Breast epithelium (tissue), 4 donors: ENCODE data around the gene GIGYF2. TPM values are rescaled to one million over a fixed set of nuclear protein-coding genes. Genes with fewer than 3 reads are reported as not detected.

Experiments
- DNase-seq, 2 donors: peaks; one replicate each; pipeline ENCODE4 v3.0.0-alpha.2; 2019; ENCODE audit warnings: low spot score in 2 of 2
- H3K27ac ChIP-seq, 2 donors: fragments of 200-600 bp; sonication (generic) in 1 of 2; one replicate each; pipeline ENCODE4 v1.5.1; 2016 to 2019; ENCODE audit warnings: mild to moderate bottlenecking in 1 of 2
- H3K27me3 ChIP-seq, 2 donors: fragments of 200-600 bp; sonication (generic) in 1 of 2; one replicate each; pipeline versions ENCODE4 v1.5.1 to v1.6.0; 2017 to 2019; ENCODE audit warnings: control low read depth in 1 of 2, mild to moderate bottlenecking in 1 of 2
- H3K36me3 ChIP-seq: fragments of 200-600 bp; one replicate; pipeline ENCODE4 v1.5.1; 2019
- H3K4me1 ChIP-seq, 2 donors: fragments of 200-600 bp; sonication (generic); one replicate each; pipeline ENCODE4 v1.5.1; 2016 to 2019; ENCODE audit warnings: control low read depth in 1 of 2
- H3K4me3 ChIP-seq, 3 donors: fragments of 200-600 bp; sonication (generic); 1 replicate in 2 of 3; 2 replicates in 1 of 3; pipeline ENCODE4 v1.5.1; 2016 to 2019; ENCODE audit warnings: mild to moderate bottlenecking in 3 of 3, moderate library complexity in 2 of 3
- H3K9me3 ChIP-seq, 2 donors: fragments of 200-600 bp; sonication (generic) in 1 of 2; one replicate each; pipeline ENCODE4 v1.5.1; 2016 to 2019; ENCODE audit warnings: control low read depth in 1 of 2
- POLR2A ChIP-seq: fragments of 450-650 bp; IDR thresholded peaks from one replicate; pipeline ENCODE4 v1.6.1; 2016; ENCODE audit warnings: antibody characterized with exemption, mild to moderate bottlenecking, moderate library complexity
- POLR2AphosphoS5 ChIP-seq, 3 donors: sonication (generic); formaldehyde crosslinking; IDR thresholded peaks; one replicate each; pipeline ENCODE4 v1.6.1; 2017; ENCODE audit warnings: antibody characterized with exemption in 3 of 3
- intact Hi-C: fragments of 100-400 bp; cut with DNase I; formaldehyde crosslinking; loops from one replicate; pipeline ENCODE4 v1.15.1; 2023; ENCODE audit warnings: low total_unique reads
- total RNA-seq, 3 donors: library from RNA; depleted of rRNA; stranded (reverse); fragments of >200 nt; gene quantifications; one replicate each; pipeline ENCODE4 v1.1.0, GENCODE V29; 2016
- TF ChIP-seq, protein P1 (sequence below), 3 donors: fragments of 450-650 bp; IDR thresholded peaks; one replicate each; pipeline ENCODE4 v1.5.1; 2016 to 2017; ENCODE audit warnings: antibody characterized with exemption in 3 of 3, mild to moderate bottlenecking in 3 of 3, moderate library complexity in 3 of 3

Gene GIGYF2
- total RNA-seq, 3 donors from 2014 or later, result 79.8 to 156 (median 103) TPM

DNA sequence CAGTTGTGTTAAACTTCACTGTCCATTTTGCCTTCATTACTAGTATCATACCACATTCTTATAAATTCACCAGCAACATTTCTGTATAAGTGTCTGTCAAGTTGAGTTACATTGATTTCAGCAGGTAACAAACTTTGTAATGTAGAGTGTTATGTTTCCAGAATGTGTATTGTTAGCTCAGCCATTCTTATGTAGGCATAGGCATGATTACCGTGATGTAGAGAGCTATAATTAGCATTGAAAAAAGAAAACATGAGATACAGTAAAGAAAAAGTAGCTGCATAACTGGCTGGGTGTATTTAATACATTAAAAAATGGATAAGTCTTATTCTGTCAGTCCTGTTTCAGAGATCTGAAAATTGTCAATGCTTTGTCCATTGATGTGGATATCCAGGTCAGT, 70.7 kb downstream of the GIGYF2 start:
- Histone ChIP-seq H3K27ac (no peak overlapping the region), H3K27me3 (no peaks in the 10 kb centered on the region), H3K36me3 (no peaks in the 10 kb centered on the region), H3K4me1 (no peaks in the 10 kb centered on the region), H3K9me3 (no peaks in the 10 kb centered on the region), H3K4me3 (no peak overlapping the region)
- no peak for DNase-seq
- no peak for TF ChIP-seq POLR2AphosphoS5 (IDR thresholded peaks at IDR 0.05)
- TF ChIP-seq POLR2A, result no peak
- TF ChIP-seq, protein P1, sequence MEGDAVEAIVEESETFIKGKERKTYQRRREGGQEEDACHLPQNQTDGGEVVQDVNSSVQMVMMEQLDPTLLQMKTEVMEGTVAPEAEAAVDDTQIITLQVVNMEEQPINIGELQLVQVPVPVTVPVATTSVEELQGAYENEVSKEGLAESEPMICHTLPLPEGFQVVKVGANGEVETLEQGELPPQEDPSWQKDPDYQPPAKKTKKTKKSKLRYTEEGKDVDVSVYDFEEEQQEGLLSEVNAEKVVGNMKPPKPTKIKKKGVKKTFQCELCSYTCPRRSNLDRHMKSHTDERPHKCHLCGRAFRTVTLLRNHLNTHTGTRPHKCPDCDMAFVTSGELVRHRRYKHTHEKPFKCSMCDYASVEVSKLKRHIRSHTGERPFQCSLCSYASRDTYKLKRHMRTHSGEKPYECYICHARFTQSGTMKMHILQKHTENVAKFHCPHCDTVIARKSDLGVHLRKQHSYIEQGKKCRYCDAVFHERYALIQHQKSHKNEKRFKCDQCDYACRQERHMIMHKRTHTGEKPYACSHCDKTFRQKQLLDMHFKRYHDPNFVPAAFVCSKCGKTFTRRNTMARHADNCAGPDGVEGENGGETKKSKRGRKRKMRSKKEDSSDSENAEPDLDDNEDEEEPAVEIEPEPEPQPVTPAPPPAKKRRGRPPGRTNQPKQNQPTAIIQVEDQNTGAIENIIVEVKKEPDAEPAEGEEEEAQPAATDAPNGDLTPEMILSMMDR (IDR thresholded peaks at IDR 0.05), result no peak
- intact Hi-C loops, result no loop called here

DNA sequence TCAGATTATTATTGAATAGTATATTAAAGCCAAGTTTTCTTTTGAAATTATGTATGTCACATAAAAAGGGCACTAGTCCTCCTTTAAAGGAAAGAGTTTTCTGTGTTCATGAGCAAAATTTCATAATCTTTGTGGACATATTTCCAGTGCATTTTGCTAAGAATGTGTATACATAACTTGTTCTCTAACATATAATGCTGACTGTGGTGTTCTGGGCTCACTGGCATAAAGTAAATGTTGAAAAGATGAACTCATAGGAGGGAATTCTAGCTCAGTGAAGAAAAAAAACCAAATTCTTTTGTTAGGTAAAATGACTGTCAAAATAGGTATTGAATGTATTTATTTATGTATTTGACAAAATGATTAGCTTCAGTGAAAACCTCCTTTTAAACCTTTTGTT, 73.1 kb downstream of the GIGYF2 start:
- no peak for TF ChIP-seq POLR2AphosphoS5 (IDR thresholded peaks at IDR 0.05)
- TF ChIP-seq POLR2A, result no peak
- TF ChIP-seq, protein P1 (IDR thresholded peaks at IDR 0.05), result no peak
- Histone ChIP-seq H3K4me3 (no peak overlapping the region), H3K27ac (no peak overlapping the region), H3K27me3 (no peaks in the 10 kb centered on the region), H3K36me3 (no peaks in the 10 kb centered on the region), H3K4me1 (no peaks in the 10 kb centered on the region), H3K9me3 (no peaks in the 10 kb centered on the region)
- intact Hi-C loops, result no loop called here
- DNase-seq, result no peak

DNA sequence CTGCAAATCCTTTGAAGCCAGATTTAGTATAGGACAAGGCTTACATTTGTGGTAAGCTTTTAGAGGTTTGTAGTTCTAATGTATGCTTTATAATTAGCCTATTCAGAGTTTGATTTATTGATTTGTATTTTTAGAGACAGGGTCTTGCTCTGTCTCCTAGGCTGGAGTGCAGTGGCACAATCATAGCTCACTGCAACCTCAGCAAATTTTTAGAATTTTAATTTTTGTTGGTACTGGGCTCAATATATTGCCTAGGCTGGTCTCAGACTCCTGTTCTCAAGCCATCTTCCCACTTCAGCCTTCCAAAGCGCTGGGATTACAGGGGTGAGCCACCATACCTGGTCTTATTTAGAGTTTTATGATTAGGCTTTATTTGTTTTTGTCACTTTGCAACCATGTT, 74.7 kb downstream of the GIGYF2 start:
- H3K4me1 ChIP-seq, result no peaks in the 10 kb centered on the region
- no peaks in the 10 kb centered on the region for H3K27me3 ChIP-seq
- no peak for DNase-seq
- no peak overlapping the region for H3K27ac ChIP-seq
- TF ChIP-seq POLR2A (no peak), POLR2AphosphoS5 (IDR thresholded peaks at IDR 0.05) (no peak)
- TF ChIP-seq, protein P1 (IDR thresholded peaks at IDR 0.05), result no peak
- no peaks in the 10 kb centered on the region for H3K36me3 ChIP-seq
- no peaks in the 10 kb centered on the region for H3K9me3 ChIP-seq
- H3K4me3 ChIP-seq, result no peak overlapping the region
- intact Hi-C loops, result no loop called here

DNA sequence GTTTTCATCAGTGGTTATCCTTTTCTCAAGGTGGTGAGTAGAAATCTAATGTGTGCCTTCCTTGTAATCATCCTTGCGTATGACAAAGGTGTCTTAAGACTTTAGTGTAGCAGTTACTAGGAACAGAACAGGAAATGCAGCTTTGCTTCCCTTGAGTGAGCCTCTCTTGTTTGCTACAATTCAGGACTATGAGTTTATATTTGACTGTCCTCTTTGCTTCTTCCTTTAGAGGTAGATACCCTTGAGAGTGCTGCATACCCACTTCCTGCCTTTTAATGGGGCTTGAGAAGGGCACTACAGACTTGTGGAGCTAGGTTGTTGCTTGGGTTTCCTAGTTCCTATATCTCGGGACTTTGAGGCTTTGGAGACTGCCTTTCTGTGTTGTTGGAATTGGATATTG, 75.4 kb downstream of the GIGYF2 start:
- H3K36me3 ChIP-seq, result no peaks in the 10 kb centered on the region
- H3K4me1 ChIP-seq, result no peaks in the 10 kb centered on the region
- DNase-seq, result no peak
- no peak overlapping the region for H3K27ac ChIP-seq
- no peaks in the 10 kb centered on the region for H3K9me3 ChIP-seq
- no peak for TF ChIP-seq POLR2AphosphoS5 (IDR thresholded peaks at IDR 0.05)
- no peak for TF ChIP-seq POLR2A
- TF ChIP-seq, protein P1 (IDR thresholded peaks at IDR 0.05), result no peak
- no peak overlapping the region for H3K4me3 ChIP-seq
- H3K27me3 ChIP-seq, result no peaks in the 10 kb centered on the region
- intact Hi-C loops, result no loop called here

DNA sequence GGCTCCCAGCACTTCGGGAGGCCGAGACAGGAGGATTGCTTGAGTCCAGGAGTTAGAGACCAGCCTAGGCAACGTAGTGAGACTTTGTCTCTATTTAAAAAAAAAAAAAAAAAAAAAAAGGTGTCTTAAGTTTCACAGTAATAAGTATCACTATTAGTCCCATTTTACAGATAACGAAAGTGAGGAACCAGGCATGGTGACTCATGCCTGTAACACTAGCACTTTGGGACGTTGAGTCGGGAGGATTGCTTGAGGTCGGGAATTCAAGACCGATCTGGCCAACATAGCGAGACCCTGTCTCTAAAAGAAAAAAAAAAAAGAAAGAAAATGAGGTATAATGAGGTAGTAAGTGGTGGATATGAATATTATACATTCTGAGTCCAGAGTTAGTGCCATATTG, 76.7 kb downstream of the GIGYF2 start:
- Histone ChIP-seq H3K4me1 (no peaks in the 10 kb centered on the region), H3K4me3 (no peak overlapping the region), H3K9me3 (no peaks in the 10 kb centered on the region), H3K27me3 (no peaks in the 10 kb centered on the region), H3K27ac (no peak overlapping the region), H3K36me3 (no peaks in the 10 kb centered on the region)
- DNase-seq, result no peak
- TF ChIP-seq, protein P1 (IDR thresholded peaks at IDR 0.05), result no peak
- TF ChIP-seq POLR2A (no peak), POLR2AphosphoS5 (IDR thresholded peaks at IDR 0.05) (no peak)
- intact Hi-C loops, result no loop called here
